ENCODE measurements around the gene ADH4.
"Not testable (repeated sequence)": the region's sequence is repeated elsewhere in the genome, so short reads cannot be mapped to it uniquely, and the experiment has no call there.

Gene ADH4

DNA sequence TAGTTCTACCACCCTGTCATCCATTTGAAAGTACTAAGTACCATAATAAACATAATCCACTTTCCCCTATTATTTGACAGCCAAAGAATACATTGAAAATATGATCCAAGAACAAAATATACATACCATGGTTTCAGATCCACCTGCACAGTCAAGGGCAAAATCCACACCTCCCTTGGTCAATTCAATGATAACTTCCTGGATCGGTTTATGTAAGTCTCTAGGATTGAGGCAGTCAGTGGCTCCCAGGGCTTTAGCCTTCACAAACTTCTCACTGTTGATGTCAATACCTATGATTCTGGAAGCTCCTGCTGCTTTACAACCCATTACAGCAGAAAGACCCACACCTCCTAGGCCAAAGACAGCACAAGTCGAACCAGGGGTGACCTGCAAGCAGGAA lies 12.7 kb downstream of the ADH4 start:
- DNase-seq, result no peak

DNA sequence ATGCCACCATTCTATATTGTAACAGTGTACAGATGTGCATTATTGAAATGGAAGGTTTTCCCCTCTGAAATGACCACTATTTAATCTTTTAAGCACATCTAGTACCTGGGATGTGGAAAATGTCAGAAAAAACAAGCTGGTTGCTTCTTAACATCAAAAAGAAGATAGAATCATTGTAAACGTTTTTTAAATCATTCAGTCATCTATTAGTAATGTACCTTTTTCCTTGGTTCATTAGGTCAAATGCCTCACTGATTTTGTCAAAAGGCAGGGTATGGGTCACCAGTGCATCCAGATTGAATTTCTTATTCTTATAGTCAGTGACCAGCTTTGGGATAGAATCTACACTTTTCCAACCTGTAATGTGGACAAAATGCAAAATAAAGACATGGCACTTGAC lies 17.7 kb downstream of the ADH4 start:
- DNase-seq, result no peak

DNA sequence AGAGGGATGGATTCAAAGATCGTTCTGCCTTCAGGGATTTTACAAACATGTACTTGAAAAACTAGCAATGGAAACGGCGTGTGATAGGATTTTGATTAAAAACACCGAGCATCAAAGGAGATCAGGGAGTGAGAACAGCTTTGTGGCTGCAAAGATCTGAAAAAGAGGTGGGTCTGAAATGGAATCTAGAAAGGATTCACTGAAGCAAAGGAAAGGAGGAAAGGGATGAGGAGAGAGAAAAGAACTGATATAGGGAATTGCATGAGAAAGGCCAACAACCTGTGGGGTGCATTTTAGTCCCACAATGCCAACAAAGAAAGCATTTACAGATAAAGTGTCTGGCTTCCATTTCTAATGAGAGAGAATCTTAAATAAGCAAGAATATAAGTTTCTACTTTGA lies 23.1 kb downstream of the ADH4 start:
- no peak for DNase-seq

DNA sequence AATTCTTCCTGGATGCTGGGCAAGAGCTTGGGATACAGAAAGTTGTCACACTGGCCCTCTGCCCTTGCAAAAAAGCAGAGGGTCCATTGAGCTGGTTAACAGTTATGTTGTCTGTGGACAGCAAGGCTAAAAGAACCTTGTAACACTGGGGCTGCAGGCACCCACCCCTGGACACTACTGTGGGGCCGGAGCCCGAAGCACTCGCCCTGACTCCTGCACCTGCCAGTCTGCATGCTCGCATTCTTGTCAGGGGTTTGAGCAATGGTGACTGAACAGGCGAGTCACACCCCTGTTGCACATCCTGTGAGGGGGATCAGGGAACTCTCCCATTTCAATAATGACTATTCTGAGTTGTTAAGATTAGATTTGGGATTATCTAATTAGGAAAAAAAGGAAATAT lies 23.6 kb downstream of the ADH4 start:
- DNase-seq, result no peak

DNA sequence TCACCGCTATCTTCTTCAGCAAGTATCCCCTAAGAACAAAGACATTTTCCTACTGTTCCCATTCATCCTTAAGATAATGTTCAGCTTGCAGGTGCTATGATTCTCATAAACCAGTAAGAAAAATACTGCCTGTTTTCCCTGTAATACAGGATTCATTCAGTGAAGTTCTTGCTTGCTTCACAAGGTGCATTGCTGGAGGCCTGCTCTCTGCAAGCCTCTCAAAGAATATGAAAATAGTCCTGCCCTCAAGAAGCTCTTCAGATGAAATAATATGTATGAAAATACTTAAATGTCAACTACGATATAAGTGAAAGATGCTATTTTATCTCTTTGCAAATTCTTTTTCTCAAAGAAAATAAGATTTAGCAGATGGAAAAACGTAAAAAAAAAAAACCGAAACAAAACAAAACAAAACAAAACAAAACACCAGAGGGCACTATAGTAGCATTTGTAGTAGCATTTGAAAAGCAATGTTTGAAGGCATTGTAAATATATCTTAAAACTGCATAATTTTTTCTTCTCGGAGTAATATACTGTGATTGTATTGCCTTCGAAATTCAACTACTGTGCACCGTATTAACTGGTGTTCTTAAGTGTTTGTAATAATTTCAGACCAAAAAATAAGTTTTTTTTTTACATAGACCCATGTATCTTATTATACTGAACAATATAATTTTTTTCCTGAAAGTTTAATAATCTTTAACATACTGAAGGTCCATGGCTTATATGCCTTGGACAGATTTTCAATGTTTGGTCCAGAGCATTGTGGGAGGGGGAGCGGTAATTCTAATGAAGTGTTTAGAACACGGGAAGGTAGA lies 26.0 kb downstream of the ADH4 start:
- no peak for DNase-seq

DNA sequence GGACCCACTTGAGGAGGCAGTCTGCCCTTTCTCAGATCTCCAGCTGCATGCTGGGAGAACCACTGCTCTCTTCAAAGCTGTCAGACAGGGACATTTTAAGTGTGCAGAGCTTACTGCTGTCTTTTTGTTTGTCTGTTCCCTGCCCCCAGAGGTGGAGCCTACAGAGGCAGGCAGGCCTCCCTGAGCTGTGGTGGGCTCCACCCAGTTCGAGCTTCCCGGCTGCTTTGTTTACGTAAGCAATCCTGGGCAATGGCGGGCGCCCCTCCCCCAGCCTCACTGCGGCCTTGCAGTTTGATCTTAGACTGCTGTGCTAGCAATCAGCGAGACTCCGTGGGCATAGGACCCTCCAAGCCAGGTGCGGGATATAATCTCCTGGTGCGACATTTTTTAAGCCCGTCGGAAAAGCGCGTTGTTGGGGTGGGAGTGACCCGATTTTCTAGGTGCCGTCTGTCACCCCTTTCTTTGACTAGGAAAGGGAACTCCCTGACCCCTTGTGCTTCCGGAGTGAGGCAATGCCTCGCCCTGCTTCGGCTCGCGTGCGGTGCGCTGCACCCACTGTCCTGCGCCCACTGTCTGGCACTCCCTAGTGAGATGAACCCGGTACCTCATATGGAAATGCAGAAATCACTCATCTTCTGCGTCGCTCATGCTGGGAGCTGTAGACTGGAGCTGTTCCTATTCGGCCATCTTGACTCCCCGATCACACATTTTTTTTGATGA lies 26.8 kb downstream of the ADH4 start:
- not testable (repeated sequence) for DNase-seq

DNA sequence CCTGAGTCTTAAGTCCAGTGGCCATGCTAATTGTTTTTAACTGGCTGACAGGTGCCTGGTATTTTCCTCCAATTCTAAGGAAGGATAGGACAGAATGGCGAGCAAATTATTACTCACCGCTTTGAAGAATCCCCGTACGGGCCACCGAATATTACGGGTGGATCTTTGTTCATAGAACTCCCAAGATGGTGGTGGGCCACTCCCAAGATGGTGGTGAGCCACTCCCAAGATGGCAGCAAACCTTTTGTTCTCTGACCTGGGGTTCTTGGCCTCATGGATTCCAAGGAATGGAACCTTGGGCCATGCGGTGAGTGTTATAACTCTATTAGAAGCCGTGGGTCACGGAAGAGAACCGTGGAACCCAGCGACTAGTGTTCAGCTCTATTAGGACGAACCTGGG lies 34.8 kb downstream of the ADH4 start:
- DNase-seq, result not testable (repeated sequence)

DNA sequence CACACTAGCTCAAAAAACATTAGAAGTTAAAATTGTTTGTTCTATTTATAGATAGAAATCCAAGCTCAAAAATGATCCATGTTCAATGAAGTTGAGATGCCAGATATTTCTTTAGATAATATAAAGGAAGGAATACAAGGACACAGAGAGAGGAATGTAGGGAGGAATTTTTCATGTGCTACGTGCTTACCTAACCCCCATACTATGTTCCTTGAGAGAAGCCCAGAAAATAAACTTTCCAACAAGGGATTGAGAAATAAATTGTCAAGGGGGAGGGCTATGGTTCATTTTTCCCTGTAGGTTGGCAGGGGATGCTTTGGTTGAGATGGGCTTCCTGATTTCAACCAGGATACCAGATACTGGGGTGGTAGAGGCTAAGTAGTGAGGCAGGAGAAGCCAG lies 39.9 kb downstream of the ADH4 start:
- no peak for DNase-seq

DNA sequence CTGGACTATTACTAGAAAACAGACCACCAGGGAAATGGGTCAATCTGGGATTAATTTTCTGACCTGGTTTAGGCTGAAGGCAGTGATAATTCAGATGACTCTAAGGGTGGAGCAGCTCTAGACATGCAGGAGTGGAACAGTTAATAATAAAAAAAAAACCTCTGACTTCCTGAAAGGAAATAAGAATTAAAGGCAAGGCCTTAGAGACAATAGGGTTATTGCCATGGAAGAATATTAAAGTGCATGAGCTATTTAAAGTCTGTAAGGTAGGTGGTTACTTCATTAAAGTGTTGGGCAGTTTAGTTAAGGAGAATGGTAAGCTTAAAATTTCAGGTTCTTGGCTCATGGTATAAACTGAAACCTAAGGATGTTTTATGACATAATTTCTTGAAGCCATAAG lies 40.9 kb downstream of the ADH4 start:
- DNase-seq, result no peak

DNA sequence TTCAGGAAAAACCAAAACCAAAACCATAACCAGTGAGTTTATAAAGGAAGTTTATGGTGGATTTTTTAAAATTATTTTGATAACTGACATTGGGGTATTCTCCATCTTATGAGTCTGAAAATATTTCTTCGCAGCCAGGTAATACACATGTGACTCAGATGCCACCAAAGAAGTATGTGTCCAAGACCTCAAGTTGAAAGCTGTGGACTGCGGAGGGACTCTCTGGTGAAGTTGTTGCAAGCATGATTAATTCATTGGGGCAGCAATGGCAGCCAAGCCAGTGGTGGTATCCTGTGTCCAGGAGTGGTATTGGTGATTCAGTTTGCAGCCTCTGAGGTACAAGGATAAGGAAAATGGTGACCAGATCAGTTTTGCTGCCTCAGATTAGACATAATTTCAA lies 41.5 kb downstream of the ADH4 start:
- no peak for DNase-seq

DNA sequence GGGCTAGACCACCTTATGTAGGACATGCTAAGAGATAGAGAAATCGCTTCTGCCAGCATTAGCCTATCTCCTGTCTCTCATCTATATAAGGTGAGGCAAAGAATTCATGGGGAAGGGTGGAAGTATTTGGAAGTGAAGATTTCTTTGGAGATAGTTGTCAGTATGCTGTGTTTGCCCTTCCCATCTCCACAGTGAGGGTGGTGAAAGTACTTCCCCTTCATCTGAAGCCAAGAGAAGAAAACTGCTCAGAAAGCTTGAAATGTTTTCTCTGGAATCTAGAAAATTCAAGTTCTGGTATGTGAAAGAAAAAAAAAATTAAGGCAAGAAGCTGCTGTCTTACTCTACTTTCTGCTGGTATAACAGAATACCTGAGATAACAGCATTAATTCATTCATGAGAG lies 43.2 kb downstream of the ADH4 start:
- DNase-seq, result no peak

DNA sequence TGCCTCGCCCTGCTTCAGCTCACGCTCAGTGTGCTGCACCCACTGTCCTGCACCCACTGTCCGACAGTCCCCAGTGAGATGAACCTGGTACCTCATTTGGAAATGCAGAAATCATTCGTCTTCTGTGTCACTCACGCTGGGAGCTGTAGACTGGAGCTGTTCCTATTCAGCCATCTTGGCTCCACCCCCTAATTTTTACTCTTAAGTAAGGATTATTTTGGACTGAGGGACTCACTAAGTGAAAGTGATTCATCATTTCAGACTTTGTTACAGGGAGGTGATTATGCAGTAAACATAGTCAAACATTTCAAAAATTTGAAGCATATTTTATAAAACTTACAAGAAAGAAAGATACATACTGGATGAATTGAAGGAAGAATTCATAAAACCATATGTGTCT lies 44.3 kb downstream of the ADH4 start:
- DNase-seq, result not testable (repeated sequence)

DNA sequence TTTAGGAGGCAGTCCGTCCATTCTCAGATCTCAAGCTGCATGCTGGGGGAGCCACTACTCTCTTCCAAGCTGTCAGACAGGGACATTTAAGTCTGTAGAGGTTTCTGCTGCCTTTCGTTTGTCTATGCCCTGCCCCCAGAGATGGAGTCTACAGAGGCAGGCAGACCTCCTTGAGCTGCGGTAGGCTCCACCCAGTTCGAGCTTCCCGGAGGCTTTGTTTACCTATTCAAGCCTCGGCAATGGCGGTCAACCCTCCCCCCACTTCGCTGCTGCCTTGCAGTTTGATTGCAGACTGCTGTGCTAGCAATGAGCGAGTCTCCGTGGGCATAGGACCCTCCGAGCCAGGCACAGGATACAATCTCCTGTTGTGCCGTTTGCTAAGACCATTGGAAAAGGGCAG lies 44.8 kb downstream of the ADH4 start:
- no peak for DNase-seq

DNA sequence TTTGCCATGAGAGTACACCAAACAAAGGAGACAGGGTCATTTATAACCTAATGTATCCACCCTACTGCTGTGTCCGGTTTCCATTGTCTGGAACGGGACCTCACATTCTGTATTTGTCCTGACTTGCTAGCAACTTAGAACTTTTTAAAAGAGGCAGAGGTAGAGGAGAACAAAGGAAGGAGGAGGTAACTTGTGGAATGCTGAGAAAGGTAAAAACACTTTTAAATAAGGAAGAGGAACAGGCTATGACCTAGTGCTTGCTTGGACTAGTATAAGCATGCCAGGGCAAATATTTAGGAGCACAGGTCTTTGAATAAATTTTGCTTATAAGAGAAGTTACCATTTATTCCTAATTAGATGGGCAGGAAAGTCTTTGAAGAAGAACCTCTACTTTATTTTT lies 52.3 kb downstream of the ADH4 start:
- DNase-seq, result not testable (repeated sequence)

DNA sequence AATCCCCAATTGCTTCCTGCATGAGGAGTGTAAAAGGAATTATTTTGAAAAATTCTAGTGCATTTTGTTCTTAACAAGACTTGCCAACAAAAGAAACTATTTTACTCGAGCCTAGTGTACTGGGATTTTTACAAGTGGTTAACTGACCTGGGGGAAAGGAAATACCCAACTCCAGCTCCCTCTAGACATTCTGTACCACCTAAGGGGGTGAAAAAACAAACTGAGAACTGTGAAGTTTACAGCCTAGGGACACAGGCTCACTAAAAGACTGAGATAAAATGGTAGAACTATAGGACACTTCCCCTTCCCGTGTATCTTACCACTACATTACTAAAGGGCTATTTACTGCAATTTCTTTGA lies 52.9 kb downstream of the ADH4 start:
- DNase-seq, result no peak

DNA sequence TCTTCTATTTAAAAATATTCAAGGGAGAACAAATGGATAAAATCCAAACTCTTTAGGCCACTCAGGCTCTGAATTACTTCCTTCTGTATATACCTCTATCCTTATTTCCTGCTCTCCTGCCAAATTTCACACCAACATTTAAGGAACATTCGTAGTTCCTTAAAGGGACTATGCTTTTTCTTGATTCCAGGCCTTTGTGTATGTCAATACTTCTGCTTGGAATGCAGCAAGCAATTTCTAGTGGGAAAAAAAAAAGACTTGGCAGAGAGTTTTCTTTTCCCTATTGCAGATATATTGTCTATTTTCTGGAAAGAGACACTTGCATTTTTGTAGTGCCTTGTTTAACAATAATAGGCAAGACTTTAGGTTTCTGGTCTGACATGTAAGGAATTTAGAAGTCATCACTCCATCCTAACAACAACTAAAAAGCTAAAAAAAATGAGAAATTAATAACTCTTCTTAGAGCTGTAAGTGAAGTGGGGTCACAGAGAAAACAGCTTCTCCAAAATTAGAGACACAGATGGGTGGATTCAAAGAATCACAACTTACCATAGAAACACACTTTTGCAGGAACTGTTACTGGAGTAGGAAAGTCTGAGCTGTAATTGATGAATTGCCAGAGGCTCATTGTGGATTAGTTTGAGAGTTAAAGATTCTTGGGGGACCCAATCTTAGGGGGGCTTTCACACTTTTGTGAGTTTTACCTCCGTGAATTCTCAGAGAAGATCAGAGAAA lies 53.4 kb downstream of the ADH4 start:
- DNase-seq, result no peak

DNA sequence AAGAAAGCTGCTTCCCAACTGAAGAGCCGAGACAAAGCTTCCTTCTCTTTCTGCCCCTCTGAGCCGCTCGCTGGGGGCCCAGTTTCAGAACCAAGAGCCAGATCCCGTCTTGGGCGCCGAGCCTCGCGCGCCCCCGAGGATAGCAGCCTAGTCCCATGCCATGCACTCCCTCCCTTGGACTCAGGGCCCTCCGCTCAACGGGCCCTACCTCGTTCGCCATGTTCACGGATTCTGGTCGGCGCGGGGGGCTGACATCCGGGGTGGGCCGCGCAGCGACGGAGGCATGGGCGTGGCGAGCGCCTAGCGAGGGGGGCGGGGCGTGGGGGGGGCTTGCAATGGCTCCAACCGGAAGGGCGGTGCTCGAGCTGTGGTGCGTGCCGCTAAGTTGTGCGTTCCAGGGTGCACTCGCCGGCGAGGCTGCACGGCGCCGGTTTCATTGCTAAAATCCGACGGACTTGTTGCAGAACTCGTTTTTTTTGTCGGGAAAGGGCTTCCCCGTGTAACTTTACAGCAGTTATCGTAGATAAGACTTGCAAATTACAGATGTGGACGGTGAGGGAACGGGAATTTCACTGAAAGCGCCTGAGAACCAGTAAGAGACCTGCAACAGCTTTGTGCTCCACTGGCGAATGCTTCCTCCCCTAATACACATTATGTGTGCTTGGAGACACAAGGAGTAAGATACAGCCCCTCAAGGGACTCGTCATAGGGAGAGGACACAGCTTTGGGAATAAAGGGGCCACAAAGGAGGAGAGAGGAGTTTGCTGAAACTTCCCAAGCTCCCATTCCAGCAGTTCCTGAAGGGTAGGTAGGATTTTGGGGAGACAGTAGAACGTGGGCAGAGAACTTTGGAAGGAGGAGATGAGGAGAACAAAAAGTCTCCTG lies 55.4 kb downstream of the ADH4 start, which contains the start of gene ADH5:
Gene ADH5, minus strand, starts transcription at position 308 of the 885 bp plus-strand sequence. Its CDS starts 88 bp downstream, at position 220.
- peak; percentile 84 for DNase-seq

DNA sequence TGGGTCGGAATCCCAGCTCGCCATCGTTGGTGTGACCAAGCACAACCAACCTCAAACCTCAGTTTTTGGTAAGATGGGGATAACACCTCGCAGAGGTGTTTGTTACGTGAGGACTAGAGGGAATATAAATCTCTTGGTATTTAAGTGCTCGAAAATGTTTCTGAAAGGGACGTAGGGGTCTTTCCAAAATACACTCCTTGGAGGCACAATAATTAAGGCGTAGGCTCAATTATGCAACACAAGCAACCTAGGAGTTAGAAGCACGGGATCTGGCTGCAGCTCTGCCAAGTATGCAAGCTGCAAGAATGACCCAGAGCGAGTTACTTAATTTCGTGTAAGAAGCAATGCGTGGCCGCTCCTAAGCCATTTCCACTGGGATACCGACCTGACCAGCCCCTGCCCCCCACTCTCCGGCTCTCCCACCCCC lies 56.1 kb downstream of the ADH4 start:
- DNase-seq, result peak; percentile 26

DNA sequence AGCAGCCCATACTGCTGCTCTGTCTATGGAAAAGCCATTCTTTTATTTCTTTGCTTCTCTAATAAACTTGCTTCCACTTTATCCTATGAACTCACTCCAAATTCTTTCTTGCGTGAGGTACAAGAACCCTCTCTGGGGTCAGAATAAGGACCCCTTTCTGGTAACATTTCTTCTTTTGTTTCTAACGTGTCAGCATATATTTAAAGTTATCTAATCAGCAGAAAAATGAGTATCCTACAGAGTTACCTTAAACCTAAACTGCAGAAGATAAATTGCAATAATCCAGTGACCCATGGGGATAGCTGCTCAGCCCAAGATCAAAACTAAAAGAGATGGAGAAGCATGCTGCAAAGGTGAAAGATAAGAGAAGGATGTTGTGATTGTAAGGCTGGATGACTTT lies 59.5 kb downstream of the ADH4 start:
- no peak for DNase-seq

DNA sequence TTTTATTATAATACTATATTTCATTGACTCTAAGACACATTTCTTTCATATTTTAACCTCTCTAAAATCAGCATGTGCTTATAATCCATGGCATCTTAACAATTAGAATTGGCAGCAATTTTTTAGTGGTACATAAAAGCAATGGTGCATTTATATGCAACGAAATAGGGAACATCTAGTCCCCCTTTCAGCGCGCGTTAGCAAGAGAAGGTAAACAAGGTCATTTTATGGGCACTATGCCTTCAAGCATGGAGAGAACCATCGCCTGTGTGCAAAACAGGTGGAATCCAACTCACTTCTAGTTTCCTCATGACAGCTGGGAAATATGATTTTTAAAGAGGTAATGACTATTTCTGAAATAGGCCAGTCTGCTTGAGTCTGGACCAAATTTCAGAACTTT lies 61.9 kb downstream of the ADH4 start:
- no peak for DNase-seq

DNA sequence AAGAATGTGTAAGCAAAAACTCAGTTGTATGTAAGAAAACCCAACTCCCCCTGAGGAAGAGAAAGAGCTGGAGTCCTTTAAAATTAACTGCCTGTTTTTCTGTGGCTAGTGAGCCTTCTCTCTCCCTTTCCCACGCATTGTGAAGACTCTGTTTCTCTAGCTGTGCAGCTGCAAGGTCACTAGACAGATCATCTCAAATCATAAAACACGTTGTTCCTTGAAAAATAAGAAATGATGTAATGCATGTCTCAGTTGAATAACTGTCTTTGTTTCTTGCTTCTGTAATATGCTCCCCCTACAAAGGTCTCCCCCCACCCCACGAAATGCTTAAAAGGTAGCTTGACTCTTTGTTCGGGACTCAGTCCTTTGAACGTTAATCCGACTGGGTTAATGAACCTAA lies 63.2 kb downstream of the ADH4 start:
- not testable (repeated sequence) for DNase-seq

DNA sequence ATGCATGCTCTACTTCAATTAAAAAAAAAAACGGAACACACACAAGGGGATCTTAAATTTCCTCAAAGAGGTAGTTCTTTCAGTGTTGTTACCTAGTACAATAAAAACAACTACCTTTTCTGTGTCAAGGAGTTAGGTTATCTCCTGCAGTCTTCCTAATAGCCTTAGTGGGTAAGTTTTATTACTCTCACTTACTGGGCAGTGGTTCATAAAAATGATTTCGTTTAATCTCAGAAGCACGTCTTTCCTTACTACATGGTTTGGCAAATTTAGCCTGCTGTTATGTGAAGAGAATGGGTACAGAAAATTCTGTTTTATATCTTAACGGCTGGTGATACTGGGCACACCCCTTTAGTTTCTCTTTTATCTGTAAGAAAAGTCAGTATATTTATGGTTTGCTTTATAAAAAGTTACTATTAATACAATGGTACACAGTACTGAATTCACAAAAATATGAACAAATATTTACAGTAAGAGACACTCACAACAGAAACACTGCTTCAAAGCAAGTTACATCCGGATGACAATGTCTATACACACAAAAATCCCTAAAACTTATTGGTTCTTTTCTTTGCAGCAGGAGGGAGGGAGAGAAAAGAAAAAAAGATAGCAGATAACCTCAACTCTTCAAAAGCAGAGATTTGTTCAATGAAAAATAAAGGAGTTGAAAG lies 64.3 kb downstream of the ADH4 start:
- DNase-seq, result no peak

Data from RPMI8226 (cell line).